Peyer's patch (tissue), 4 donors: ENCODE results near the gene MPP2. TPM values are rescaled to one million over a fixed set of nuclear protein-coding genes. Genes with fewer than 3 reads are reported as not detected.
"Not testable (repeated sequence)": the region's sequence is repeated elsewhere in the genome, so short reads cannot be mapped to it uniquely, and the experiment has no call there.

ENCODE experiments used
- DNase-seq, 3 donors: peaks; one replicate each; pipeline ENCODE4 v3.0.0-alpha.2; 2017 to 2019
- H3K27ac ChIP-seq, 4 donors: fragments of 200-600 bp; sonication (generic); one replicate each; pipeline ENCODE4 v1.5.1; 2016 to 2019
- H3K27me3 ChIP-seq, 2 donors: fragments of 200-600 bp; sonication (generic); one replicate each; pipeline ENCODE4 v1.5.1; 2019
- H3K36me3 ChIP-seq, 3 donors: fragments of 200-600 bp; sonication (generic); one replicate each; pipeline ENCODE4 v1.5.1; 2016 to 2019
- H3K4me1 ChIP-seq, 4 donors: fragments of 200-600 bp; sonication (generic); one replicate each; pipeline ENCODE4 v1.5.1; 2016 to 2019
- H3K4me3 ChIP-seq, 4 donors: fragments of 200-600 bp; sonication (generic); 1 replicate in 3 of 4; 2 replicates in 1 of 4; pipeline ENCODE4 v1.5.1; 2016 to 2019; ENCODE audit warnings: mild to moderate bottlenecking in 1 of 4
- H3K9me3 ChIP-seq, 4 donors: fragments of 200-600 bp; sonication (generic); one replicate each; pipeline ENCODE4 v1.5.1; 2016 to 2019; ENCODE audit warnings: mild to moderate bottlenecking in 1 of 4
- POLR2A ChIP-seq, 2 donors: fragments of 450-650 bp; IDR thresholded peaks; one replicate each; pipeline ENCODE4 v1.5.1; 2017; ENCODE audit warnings: antibody characterized with exemption in 2 of 2, mild to moderate bottlenecking in 2 of 2, moderate library complexity in 2 of 2
- total RNA-seq, 4 donors: library from RNA; depleted of rRNA; stranded (reverse); fragments of >200 nt; gene quantifications; one replicate each; pipeline ENCODE4 v1.1.0, GENCODE V29; 2016
- TF ChIP-seq, protein P1 (sequence below), 6 experiments: fragments of 450-650 bp in 4 of 6; fragments of 200-600 bp in 2 of 6; sonication (generic) in 1 of 6; IDR thresholded peaks; one replicate each; pipeline ENCODE4 v1.5.1; 2017 to 2019; ENCODE audit warnings: antibody characterized with exemption in 6 of 6, mild to moderate bottlenecking in 3 of 6, moderate library complexity in 1 of 6

Gene MPP2
- total RNA-seq, 4 donors from 2014 or later = 0.53 to 1.3 (median 1.2) TPM; not detected in 1

DNA sequence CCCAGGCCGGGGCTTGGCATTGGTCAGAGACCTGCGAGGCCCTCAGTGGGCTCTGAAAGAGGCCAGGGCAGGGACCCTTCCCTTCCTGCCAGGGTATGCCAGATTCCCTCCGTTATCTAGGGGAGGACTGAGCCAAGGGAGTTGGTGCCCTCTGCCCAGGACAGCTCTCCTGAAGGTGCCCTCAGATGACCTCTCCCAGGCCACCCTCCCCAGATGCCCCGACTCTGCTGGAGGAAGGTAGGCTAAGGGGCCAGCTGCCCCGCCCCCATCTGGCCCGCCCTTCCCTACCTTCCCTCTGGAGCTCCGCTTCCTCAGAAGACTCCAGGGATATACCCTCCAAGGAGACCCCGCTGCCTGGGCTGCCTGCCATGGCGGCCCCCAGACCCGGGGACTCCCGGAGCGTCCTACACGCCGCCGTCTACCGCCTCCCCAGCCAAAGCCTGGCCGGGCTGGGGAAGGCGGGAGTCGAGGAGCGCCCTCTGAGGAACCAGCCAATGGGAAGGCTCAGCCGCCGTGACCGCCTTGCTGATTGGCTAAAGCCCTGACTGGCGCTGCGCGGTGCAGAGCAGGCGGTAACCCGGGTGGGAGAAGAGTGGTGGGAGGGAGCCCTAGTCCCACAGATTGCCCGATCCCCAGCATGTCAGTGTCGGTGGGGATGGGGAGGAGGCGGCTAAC lies 7.0 kb downstream of the MPP2 start:
- H3K4me1 ChIP-seq = peaks cover 0 to 14% (median 7%) of the 10 kb centered on the region in 4 donors
- H3K27ac ChIP-seq = no peak overlapping the region
- peak; percentile 68 to 89 (median 86) for DNase-seq
- H3K9me3 ChIP-seq = no peaks in the 10 kb centered on the region
- H3K27me3 ChIP-seq = no peaks in the 10 kb centered on the region
- no peaks in the 10 kb centered on the region for H3K36me3 ChIP-seq
- H3K4me3 ChIP-seq = peak overlapping the region; percentile 15 to 54 (median 47)
- TF ChIP-seq POLR2A (IDR thresholded peaks at IDR 0.05) = no peak
- TF ChIP-seq, protein P1, sequence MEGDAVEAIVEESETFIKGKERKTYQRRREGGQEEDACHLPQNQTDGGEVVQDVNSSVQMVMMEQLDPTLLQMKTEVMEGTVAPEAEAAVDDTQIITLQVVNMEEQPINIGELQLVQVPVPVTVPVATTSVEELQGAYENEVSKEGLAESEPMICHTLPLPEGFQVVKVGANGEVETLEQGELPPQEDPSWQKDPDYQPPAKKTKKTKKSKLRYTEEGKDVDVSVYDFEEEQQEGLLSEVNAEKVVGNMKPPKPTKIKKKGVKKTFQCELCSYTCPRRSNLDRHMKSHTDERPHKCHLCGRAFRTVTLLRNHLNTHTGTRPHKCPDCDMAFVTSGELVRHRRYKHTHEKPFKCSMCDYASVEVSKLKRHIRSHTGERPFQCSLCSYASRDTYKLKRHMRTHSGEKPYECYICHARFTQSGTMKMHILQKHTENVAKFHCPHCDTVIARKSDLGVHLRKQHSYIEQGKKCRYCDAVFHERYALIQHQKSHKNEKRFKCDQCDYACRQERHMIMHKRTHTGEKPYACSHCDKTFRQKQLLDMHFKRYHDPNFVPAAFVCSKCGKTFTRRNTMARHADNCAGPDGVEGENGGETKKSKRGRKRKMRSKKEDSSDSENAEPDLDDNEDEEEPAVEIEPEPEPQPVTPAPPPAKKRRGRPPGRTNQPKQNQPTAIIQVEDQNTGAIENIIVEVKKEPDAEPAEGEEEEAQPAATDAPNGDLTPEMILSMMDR (IDR thresholded peaks at IDR 0.05) = no peak

DNA sequence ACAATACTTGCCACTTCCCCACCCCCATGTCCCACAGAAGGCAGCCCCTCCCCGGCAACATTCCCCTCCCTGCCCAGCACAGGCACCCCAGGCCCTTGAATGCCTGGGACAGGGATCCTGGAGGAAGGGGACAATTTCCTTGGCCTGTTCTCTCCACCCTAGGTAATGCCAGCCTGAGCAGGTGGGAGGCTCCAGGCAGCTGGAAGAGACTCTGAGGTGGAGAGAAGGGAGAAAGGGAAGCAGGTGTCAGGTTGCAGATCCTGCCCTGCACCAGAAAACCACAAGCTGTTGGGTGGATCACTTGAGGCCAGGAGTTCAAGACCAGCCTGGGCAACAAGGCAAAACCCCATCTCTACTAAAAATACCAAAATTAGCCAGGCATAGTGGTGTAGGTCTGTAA lies 8.9 kb downstream of the MPP2 start:
- no peaks in the 10 kb centered on the region for H3K9me3 ChIP-seq
- H3K27ac ChIP-seq = no peak overlapping the region
- H3K4me3 ChIP-seq = no peak overlapping the region
- H3K27me3 ChIP-seq = no peaks in the 10 kb centered on the region
- no peak for TF ChIP-seq POLR2A (IDR thresholded peaks at IDR 0.05)
- TF ChIP-seq, protein P1 (IDR thresholded peaks at IDR 0.05) = no peak
- no peaks in the 10 kb centered on the region for H3K36me3 ChIP-seq
- H3K4me1 ChIP-seq = peaks cover 0 to 14% (median 7%) of the 10 kb centered on the region in 4 donors
- DNase-seq = no peak

DNA sequence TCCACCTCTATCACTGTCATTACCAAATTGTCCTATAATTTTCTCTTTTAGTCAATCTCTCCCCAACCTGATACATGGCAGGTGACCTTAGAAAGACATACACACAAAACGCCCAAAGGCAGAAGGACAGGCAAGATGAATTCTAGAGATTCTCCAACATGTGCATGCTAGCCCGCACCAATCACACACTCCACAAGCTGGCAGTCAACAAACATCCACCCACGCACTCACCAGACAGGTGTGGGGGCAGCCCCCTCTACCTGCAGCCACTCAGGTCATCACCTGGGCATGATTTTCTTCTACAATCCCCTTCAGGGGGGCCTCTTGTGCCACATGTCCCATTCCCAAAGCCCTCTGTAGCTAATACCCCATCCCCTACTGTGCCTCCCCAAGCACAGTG lies 9.5 kb downstream of the MPP2 start:
- Histone ChIP-seq H3K9me3 (no peaks in the 10 kb centered on the region), H3K4me1 (peaks cover 0 to 14% (median 7%) of the 10 kb centered on the region in 4 donors), H3K27me3 (no peaks in the 10 kb centered on the region), H3K4me3 (no peak overlapping the region), H3K27ac (no peak overlapping the region), H3K36me3 (no peaks in the 10 kb centered on the region)
- DNase-seq = no peak
- TF ChIP-seq, protein P1 (IDR thresholded peaks at IDR 0.05) = no peak
- no peak for TF ChIP-seq POLR2A (IDR thresholded peaks at IDR 0.05)

DNA sequence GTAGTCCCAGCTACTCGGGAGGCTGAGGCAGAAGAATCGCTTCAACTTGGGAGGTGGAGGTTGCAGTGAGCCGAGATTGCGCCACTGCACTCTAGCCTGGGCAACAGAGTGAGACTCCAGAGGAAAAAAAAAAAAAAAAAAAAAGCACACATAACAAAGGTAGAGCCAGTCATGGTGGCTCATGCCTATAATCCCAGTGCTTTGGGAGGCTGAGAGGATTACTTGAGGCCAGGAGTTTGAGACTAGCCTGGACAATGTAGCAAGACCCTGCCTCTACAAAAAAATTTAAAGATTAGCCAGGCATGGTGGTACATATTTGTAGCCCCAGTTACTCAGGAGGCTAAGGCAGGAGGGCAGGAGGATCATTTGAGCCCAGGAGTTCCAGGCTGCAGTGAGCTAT lies 12.8 kb downstream of the MPP2 start:
- H3K9me3 ChIP-seq, H3K4me3 ChIP-seq, H3K4me1 ChIP-seq, H3K27ac ChIP-seq, DNase-seq, H3K36me3 ChIP-seq, H3K27me3 ChIP-seq: not testable (repeated sequence)

DNA sequence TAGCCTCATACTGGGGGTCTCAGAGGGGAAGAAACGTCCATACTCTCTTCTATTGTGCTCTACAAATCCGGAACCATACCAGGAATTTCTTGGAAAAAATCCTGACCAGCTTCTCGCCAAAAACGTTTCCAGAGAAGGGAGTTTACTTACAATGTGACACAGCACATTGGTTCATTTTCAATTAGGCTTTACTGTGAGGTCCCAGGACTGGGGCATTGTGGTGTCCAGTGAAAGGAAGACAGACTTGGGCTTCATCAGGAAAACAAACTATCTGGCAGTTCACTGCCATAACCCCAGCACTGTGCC lies 14.7 kb downstream of the MPP2 start:
- H3K27ac ChIP-seq = no peak overlapping the region
- no peaks in the 10 kb centered on the region for H3K27me3 ChIP-seq
- no peaks in the 10 kb centered on the region for H3K36me3 ChIP-seq
- no peak overlapping the region for H3K4me3 ChIP-seq
- DNase-seq = no peak
- no peaks in the 10 kb centered on the region for H3K4me1 ChIP-seq
- TF ChIP-seq, protein P1 (IDR thresholded peaks at IDR 0.05) = no peak
- no peak for TF ChIP-seq POLR2A (IDR thresholded peaks at IDR 0.05)
- no peaks in the 10 kb centered on the region for H3K9me3 ChIP-seq

DNA sequence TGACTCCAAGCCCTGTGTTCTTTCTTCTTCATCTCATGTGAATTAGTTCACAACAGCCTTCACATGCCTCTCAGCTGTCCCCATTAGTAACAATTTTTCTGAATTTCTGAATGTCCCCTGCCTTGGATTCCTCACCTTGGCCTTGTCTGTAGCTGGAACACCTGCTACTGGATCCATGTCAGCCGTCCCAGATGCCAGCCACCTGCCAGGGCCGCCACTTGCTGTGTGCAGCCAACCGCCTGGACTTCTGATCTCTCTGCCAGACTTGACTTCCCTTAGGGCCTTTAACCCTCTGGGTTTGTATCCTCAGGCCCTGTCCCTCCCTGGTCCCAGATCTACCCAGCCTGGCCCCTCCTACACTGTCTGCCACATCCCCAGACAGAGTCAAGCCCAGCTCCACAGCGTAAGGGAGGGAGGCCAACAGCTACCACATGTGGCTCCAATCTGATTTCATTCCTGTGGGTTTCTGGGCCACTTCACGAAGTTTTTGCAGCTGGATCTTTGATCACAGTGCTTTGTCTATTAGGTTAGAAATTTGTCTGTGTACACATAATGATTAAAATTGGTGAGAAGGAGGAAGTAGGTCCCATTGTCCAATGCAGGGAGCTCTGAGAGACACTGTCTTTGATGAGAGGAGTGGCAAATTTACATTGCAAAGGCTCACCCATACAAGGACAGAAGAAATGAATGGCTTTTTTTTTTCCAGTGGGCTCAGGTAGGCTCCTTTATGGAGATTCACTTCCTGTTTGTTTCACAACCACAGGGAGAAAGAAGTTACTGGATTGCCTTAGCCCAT lies 15.3 kb downstream of the MPP2 start:
- TF ChIP-seq, protein P1 (IDR thresholded peaks at IDR 0.05) = no peak
- TF ChIP-seq POLR2A (IDR thresholded peaks at IDR 0.05) = no peak
- Histone ChIP-seq H3K27ac (no peak overlapping the region), H3K9me3 (no peaks in the 10 kb centered on the region), H3K27me3 (no peaks in the 10 kb centered on the region), H3K4me3 (no peak overlapping the region), H3K36me3 (no peaks in the 10 kb centered on the region), H3K4me1 (no peaks in the 10 kb centered on the region)
- DNase-seq = no peak
